Activated B cell treated with CpG ODN at 0.5 μM for 24 hours (primary cell): Measurements from ENCODE around the gene RELL1. TPM values are rescaled to one million over a fixed set of nuclear protein-coding genes. Genes with fewer than 3 reads are reported as not detected.

Experiments used
- ATAC-seq: fragments of 200-7000 bp; cut with Tn5 transposase; one replicate; pipeline ENCODE4 v1.10.0; 2021; ENCODE audit warnings: low read depth, mild to moderate bottlenecking, moderate library complexity
- CTCF ChIA-PET: fragments of 350-600 bp; sonication (Branson Sonifier 250); formaldehyde crosslinking; loops from one replicate; lab custom pipeline; 2021; ENCODE audit warnings: antibody characterized with exemption; lab: Charles Lee
- POLR2A ChIA-PET: fragments of 350-600 bp; sonication (Branson Sonifier 250); formaldehyde crosslinking; loops from one replicate; lab custom pipeline; 2021; ENCODE audit warnings: antibody characterized with exemption; lab: Charles Lee
- DNase-seq: peaks from one replicate; pipeline ENCODE4 v3.0.0; 2022
- H3K27ac Mint-ChIP-seq: one replicate; pipeline ENCODE4 v1.8.0; 2020; ENCODE audit warnings: mixed read lengths
- H3K27me3 Mint-ChIP-seq: one replicate; pipeline ENCODE4 v1.8.0; 2021; ENCODE audit warnings: mixed read lengths
- H3K36me3 Mint-ChIP-seq: one replicate; pipeline ENCODE4 v1.8.0; 2021; ENCODE audit warnings: low read depth, mixed read lengths
- H3K4me1 Mint-ChIP-seq: one replicate; pipeline ENCODE4 v1.8.0; 2021; ENCODE audit warnings: mixed read lengths
- H3K4me3 Mint-ChIP-seq: one replicate; pipeline ENCODE4 v1.8.0; 2020; ENCODE audit warnings: mild to moderate bottlenecking, mixed read lengths
- H3K9me3 Mint-ChIP-seq: one replicate; pipeline ENCODE4 v1.8.0; 2020; ENCODE audit warnings: mixed read lengths
- intact Hi-C: fragments of 100-400 bp; cut with micrococcal nuclease; formaldehyde crosslinking; loops from one replicate; pipeline ENCODE4 v1.15.1; 2024
- total RNA-seq: library from RNA; stranded (reverse); gene quantifications from 2 replicates; pipeline ENCODE4 v1.2.3, GENCODE V29; 2022
- TF ChIP-seq, protein P1 (sequence below): fragments of 200-600 bp; IDR thresholded peaks from one replicate; pipeline ENCODE4 v1.8.0; 2022; ENCODE audit warnings: antibody characterized with exemption, mild to moderate bottlenecking

The RELL1 gene
- total RNA-seq, 1 donor from 2014 or later = 0.71 TPM

- ATAC-seq (no peak), DNase-seq (no peak)
- Mint-ChIP-seq H3K27me3 (no peaks in the 10 kb centered on the region), H3K36me3 (no peaks in the 10 kb centered on the region), H3K9me3 (no peaks in the 10 kb centered on the region), H3K4me1 (peaks cover 3% of the 10 kb centered on the region), H3K4me3 (no peak overlapping the region), H3K27ac (no peak overlapping the region)
- TF ChIP-seq, protein P1, sequence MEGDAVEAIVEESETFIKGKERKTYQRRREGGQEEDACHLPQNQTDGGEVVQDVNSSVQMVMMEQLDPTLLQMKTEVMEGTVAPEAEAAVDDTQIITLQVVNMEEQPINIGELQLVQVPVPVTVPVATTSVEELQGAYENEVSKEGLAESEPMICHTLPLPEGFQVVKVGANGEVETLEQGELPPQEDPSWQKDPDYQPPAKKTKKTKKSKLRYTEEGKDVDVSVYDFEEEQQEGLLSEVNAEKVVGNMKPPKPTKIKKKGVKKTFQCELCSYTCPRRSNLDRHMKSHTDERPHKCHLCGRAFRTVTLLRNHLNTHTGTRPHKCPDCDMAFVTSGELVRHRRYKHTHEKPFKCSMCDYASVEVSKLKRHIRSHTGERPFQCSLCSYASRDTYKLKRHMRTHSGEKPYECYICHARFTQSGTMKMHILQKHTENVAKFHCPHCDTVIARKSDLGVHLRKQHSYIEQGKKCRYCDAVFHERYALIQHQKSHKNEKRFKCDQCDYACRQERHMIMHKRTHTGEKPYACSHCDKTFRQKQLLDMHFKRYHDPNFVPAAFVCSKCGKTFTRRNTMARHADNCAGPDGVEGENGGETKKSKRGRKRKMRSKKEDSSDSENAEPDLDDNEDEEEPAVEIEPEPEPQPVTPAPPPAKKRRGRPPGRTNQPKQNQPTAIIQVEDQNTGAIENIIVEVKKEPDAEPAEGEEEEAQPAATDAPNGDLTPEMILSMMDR = no peak
- POLR2A ChIA-PET = no interaction called here
- intact Hi-C loops = no loop called here
- CTCF ChIA-PET = no interaction called here
Observed at GRCh38 chr4:37732526-37733186, 46.5 kb upstream of the RELL1 start.

GRCh38 chr4:37729649-37730004 is 43.5 kb upstream of the RELL1 start:
- H3K36me3 Mint-ChIP-seq = no peaks in the 10 kb centered on the region
- H3K4me1 Mint-ChIP-seq = no peaks in the 10 kb centered on the region
- ATAC-seq (no peak), DNase-seq (no peak)
- no peaks in the 10 kb centered on the region for H3K27me3 Mint-ChIP-seq
- H3K27ac Mint-ChIP-seq = no peak overlapping the region
- CTCF ChIA-PET = interaction anchor here (1.3 kb wide), 1 partner anchor 306 kb away, joined by 3 read pairs; no protein-coding TSS in a partner anchor
- H3K4me3 Mint-ChIP-seq = no peak overlapping the region
- TF ChIP-seq, protein P1 = no peak
- POLR2A ChIA-PET = no interaction called here
- intact Hi-C loops = no loop called here
- no peaks in the 10 kb centered on the region for H3K9me3 Mint-ChIP-seq

DNA sequence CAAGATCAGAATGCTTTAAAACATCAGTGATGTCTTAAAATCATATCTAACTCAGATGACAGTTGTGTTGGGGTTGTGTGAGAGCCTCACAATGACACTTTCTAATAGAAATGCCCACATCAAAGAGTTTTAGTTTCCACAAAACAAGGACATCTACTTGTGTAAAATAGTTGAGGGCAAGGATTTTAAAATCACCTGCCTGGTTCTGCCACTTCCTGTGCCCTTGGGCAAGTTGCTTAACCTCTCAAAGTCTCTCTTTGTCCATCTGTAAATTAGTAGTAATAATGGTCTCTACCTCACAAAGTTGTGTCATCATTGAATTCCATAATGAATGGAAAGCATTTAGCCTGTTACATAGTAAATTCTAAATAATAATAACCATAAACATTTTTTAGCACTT is 41.9 kb upstream of the RELL1 start:
- intact Hi-C loops = no loop called here
- DNase-seq (no peak), ATAC-seq (no peak)
- Mint-ChIP-seq H3K27me3 (peaks cover 1% of the 10 kb centered on the region), H3K9me3 (no peaks in the 10 kb centered on the region), H3K36me3 (no peaks in the 10 kb centered on the region), H3K27ac (no peak overlapping the region), H3K4me1 (no peaks in the 10 kb centered on the region), H3K4me3 (no peak overlapping the region)
- TF ChIP-seq, protein P1 = no peak
- POLR2A ChIA-PET = no interaction called here
- CTCF ChIA-PET = no interaction called here

- CTCF ChIA-PET = no interaction called here
- Mint-ChIP-seq H3K36me3 (no peaks in the 10 kb centered on the region), H3K9me3 (no peaks in the 10 kb centered on the region), H3K27me3 (peaks cover 2% of the 10 kb centered on the region), H3K4me1 (no peaks in the 10 kb centered on the region), H3K27ac (no peak overlapping the region), H3K4me3 (no peak overlapping the region)
- TF ChIP-seq, protein P1 = no peak
- POLR2A ChIA-PET = no interaction called here
- DNase-seq (no peak), ATAC-seq (no peak)
- intact Hi-C loops = no loop called here
Observed at GRCh38 chr4:37727635-37728034, 41.5 kb upstream of the RELL1 start.

DNA sequence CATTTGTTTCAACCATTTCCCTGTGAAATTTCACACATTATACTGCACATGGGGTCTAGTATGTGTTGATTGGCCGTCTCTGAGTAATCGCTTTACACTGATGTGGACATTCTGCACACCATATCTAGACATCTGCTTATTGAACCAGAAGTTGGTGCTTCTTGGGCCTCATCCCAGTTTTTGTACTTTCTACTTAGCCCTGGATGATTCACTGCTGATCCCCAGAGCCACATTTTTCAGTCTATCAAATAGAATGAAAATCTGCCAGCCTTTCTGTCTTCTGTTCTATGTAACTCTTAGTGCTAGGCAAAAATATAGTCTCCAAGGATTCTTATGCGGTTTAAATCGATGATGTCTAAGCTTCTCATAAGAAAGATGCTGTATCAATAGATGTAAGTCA is 40.5 kb upstream of the RELL1 start:
- CTCF ChIA-PET = no interaction called here
- intact Hi-C loops = no loop called here
- ATAC-seq (no peak), DNase-seq (no peak)
- no peaks in the 10 kb centered on the region for H3K9me3 Mint-ChIP-seq
- no peaks in the 10 kb centered on the region for H3K36me3 Mint-ChIP-seq
- no peak overlapping the region for H3K4me3 Mint-ChIP-seq
- POLR2A ChIA-PET = no interaction called here
- peaks cover 2% of the 10 kb centered on the region for H3K27me3 Mint-ChIP-seq
- TF ChIP-seq, protein P1 = no peak
- no peak overlapping the region for H3K27ac Mint-ChIP-seq
- H3K4me1 Mint-ChIP-seq = no peaks in the 10 kb centered on the region
